Stimulated activated CD8-positive, alpha-beta memory T cell treated with anti-CD3 and anti-CD28 coated beads, Interleukin-7, amount 100 ng/mL, for 4 hours (primary cell): ENCODE measurements around the gene CSNK1A1.
"Not testable (repeated sequence)": the region's sequence is repeated elsewhere in the genome, so short reads cannot be mapped to it uniquely, and the experiment has no call there.

Experiments used
- DNase-seq, 2 donors: peaks; one replicate each; pipeline ENCODE4 v3.0.0-alpha.2; 2020; ENCODE audit warnings: low read depth in 2 of 2

Gene CSNK1A1

GRCh38 chr5:149551227-149552037 lies at the start of gene CSNK1A1:
TSS of gene CSNK1A1 (minus strand) at chr5:149551439. CDS start at chr5:149550964, 475 bp downstream.
- DNase-seq, result peak; percentile 96 to 99

GRCh38 chr5:149600932-149601331 lies 49.7 kb upstream of the CSNK1A1 start:
- DNase-seq, result no peak

GRCh38 chr5:149599375-149599774 lies 48.1 kb upstream of the CSNK1A1 start:
- no peak for DNase-seq

- DNase-seq, result no peak
Observed at GRCh38 chr5:149598966-149599365, 47.7 kb upstream of the CSNK1A1 start.

- not testable (repeated sequence) for DNase-seq
Observed at GRCh38 chr5:149598234-149598633, 47.0 kb upstream of the CSNK1A1 start.

GRCh38 chr5:149597618-149598017 lies 46.4 kb upstream of the CSNK1A1 start:
- no peak for DNase-seq

- DNase-seq, result no peak
Observed at GRCh38 chr5:149596712-149597111, 45.5 kb upstream of the CSNK1A1 start.

- not testable (repeated sequence) for DNase-seq
Observed at GRCh38 chr5:149595105-149595504, 43.9 kb upstream of the CSNK1A1 start.

GRCh38 chr5:149594206-149594895 lies 43.1 kb upstream of the CSNK1A1 start:
- DNase-seq, result no peak

GRCh38 chr5:149593370-149593769 lies 42.1 kb upstream of the CSNK1A1 start:
- DNase-seq, result no peak

- no peak for DNase-seq
Observed at GRCh38 chr5:149588936-149589335, 37.7 kb upstream of the CSNK1A1 start.

- DNase-seq, result no peak
Observed at GRCh38 chr5:149586708-149587318, 35.6 kb upstream of the CSNK1A1 start.

- no peak for DNase-seq
Observed at GRCh38 chr5:149585910-149586309, 34.7 kb upstream of the CSNK1A1 start.

- DNase-seq, result no peak
Observed at GRCh38 chr5:149584121-149584520, 32.9 kb upstream of the CSNK1A1 start.

- DNase-seq, result no peak
Observed at GRCh38 chr5:149583394-149583793, 32.2 kb upstream of the CSNK1A1 start.

- DNase-seq, result no peak
Observed at GRCh38 chr5:149581931-149582768, 30.9 kb upstream of the CSNK1A1 start.

GRCh38 chr5:149581192-149581861 lies 30.1 kb upstream of the CSNK1A1 start, which contains the start of gene ARHGEF37:
TSS of gene ARHGEF37 (plus strand) at chr5:149581498. CDS start at chr5:149597770, 16,272 bp downstream.
- DNase-seq, result peak in 1 of 2 donors; percentile 20

GRCh38 chr5:149580808-149581191 lies 29.6 kb upstream of the CSNK1A1 start:
- no peak for DNase-seq

- no peak for DNase-seq
Observed at GRCh38 chr5:149578896-149579295, 27.7 kb upstream of the CSNK1A1 start.

GRCh38 chr5:149576021-149576420 lies 24.8 kb upstream of the CSNK1A1 start:
- DNase-seq, result no peak

- DNase-seq, result no peak
Observed at GRCh38 chr5:149575131-149575530, 23.9 kb upstream of the CSNK1A1 start.
